HG03565 (cell line): ENCODE data around the gene MYO10.
"Not testable (repeated sequence)": the region's sequence is repeated elsewhere in the genome, so short reads cannot be mapped to it uniquely, and the experiment has no call there.

Experiments
- ATAC-seq: cut with Tn5 transposase; IDR thresholded peaks from one replicate; pipeline ENCODE4 v1.9.1; 2021; ENCODE audit warnings: mild to moderate bottlenecking, moderate library complexity; ENCODE audit not compliant: unreplicated experiment

Gene MYO10

DNA sequence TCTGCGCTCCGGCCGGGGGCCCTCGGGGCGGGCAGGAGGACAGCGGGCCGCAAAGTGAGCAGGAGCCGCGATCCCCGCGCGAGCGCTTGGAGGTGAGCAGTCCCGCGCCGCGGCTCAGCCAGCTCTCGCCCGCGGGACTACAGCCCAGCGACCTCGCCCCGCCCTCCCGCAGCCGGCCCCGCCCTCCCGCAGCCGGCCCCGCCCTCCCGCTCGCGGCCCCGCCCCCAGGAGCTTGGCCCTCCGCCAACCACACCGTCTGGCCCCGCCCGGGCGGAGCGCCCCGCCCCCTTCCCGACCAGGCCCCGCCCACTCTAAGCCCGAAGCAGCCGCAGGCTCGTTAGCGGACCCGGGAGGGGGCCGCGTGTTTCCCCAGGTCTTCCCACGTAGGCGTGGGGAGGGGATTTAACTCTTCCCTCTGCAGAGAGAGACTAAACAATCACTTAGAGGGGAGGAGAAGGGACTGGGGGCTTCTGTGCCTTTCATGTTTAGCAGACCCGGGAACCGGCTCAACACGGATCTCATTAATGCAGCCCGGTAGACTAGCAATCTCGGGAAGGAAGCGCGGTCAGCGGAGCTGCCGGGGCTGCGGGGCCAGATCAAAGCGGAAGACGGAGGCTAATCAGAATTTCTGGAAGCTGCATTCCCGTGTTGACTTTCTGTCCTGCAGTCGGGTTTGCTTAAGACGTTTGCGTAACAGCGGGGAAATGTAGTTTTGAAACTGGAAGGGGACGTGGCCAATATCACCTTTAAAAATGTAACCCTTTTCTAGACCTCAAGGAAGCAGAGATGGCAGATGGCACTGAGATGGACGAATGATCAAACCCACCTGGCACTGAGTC lies at the start of gene MYO10:
Gene MYO10, minus strand, starts transcription at position 139 of the 839 bp plus-strand sequence. CDS start 480 bp downstream, outside the sequence.
- peak; percentile 36 for ATAC-seq

DNA sequence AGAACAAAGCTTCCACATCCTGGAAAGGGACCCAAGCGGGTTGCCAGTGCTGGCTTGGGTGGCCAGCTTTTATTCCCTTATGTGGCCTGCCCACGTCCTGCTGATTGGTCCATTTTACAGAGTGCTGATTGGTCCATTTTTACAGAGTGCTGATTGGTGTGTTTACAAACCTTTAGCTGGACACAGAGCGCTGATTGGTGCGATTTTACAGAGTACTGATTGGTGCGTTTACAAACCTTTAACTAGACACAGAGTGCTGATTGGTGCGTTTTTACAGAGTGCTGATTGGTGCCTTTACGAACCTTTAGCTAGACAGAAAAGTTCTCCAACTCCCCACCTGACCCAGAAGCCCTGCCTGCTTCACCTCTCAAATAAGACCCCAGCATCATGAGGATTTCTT lies 49.2 kb upstream of the MYO10 start:
- not testable (repeated sequence) for ATAC-seq

DNA sequence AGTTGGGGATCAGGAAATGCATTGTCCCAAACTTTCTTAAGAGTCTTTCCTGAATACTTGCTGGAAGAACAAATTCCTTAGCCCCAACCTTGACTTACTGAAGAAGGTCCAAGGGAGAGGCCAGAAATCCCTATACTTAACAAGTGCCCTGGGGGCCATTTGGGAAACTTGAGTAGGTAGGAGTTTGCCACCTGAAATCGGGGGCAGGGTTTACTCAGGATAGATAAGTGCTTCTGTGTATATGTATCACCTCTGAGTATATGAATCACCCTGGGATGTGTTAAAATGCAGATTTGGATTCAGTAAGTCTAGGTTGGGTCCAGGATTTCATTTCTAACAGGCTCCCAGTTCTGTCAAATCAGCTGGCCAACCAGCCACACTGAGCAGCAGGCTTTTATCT lies 47.9 kb upstream of the MYO10 start:
- no peak for ATAC-seq

DNA sequence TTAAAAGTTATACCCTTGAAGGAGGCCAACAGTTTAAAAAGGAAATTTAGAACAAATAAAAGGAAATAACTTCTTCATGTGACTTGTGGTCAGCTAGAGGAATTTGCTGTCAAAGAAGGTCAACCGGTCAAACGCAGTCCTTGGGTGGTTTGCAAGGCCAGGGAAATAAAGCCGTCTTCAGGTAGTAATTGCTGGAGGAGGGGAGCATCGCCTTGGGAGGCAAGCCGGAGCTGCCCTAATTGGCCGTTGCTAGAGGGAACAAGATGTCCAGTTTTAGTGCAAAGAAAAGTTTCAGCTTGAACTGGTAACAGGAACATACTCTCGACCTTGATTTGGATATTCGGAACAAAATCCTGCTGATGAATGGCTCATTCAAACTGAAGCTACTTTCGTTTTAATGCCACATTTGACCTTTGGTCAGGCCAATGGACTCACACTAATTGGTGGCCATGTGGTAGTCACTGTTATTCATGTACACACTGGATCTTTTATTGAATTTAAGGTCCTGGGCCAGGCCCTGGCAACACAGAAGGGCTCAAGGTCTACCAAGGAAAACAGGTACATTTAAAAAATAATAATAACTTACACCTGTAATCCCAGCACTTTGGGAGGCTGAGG lies 47.0 kb upstream of the MYO10 start:
- no peak for ATAC-seq

DNA sequence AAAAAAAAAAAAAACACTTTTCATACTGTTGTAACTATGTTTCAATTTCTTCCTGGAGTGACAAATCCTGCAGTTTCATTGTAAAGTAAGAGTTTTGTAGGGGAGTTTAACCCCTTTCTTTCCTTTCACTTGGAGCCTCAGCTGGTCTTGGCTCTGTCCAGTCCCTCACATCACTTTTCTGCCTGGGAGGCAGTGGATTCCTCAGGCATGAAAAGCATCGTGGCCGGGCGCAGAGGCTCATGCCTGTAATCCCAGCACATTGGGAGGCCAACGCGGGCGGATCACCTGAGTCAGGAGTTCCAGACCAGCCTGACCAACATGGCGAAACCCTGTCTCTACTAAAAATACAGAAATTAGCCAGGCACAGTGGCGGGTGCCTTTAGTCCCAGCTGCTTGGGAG lies 45.6 kb upstream of the MYO10 start:
- no peak for ATAC-seq

DNA sequence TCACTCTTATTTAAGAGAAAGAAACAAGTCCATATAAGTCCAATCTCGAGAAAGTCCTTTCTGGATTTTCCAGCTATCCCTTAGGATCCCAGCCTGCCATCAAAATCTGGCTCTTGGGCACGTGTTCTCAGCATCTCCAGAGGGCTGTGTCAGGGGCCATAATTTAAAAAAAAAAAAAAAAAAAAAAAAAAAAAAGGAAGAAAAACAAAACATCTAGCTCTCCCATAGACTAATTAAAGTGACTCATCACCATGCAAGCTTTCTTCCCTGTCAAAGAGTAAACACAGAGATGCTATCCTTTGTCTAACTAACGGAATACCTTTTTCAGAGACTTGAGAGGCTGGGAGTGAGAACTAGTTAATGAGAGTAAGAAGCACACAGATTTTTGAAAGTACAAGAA lies 44.9 kb upstream of the MYO10 start:
- no peak for ATAC-seq

DNA sequence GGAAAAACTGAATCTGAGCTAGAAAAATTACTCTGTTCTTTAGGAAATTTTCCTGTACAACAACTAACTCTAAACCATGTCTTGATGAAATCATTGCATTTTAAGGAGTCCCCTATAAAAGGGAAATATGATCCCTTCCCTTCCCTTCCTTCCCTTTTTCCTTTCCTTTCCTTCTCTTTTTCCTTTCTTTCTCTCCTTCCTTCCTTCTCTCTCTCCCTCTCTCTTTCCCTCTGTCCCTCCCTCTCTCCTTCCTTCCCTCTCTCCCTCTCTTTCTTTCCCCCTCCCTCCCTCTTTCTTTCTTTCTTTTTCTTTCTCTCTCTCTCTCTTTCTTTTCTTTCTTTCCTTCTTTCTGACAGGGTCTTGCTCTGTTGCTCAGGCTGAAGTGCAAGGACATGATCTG lies 42.2 kb upstream of the MYO10 start:
- ATAC-seq = no peak

DNA sequence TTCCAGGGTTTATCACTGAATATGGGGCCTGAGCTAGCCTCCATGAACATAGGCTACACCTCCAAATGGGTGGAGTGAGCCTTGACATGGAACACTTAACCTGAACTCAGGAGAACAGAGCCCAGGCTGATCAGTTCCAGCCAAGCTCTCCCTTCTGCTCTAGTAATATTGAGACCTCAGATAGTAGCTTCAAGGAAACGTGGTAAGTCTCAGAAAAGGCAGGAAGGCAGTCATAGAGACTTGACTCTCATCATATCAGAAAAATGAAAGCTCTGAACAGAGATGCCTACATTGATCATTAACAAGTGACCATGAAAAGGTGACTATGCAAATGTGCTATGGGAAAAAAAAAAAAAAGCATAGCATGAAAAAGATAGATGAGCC lies 40.5 kb upstream of the MYO10 start:
- peak; percentile 63 for ATAC-seq

DNA sequence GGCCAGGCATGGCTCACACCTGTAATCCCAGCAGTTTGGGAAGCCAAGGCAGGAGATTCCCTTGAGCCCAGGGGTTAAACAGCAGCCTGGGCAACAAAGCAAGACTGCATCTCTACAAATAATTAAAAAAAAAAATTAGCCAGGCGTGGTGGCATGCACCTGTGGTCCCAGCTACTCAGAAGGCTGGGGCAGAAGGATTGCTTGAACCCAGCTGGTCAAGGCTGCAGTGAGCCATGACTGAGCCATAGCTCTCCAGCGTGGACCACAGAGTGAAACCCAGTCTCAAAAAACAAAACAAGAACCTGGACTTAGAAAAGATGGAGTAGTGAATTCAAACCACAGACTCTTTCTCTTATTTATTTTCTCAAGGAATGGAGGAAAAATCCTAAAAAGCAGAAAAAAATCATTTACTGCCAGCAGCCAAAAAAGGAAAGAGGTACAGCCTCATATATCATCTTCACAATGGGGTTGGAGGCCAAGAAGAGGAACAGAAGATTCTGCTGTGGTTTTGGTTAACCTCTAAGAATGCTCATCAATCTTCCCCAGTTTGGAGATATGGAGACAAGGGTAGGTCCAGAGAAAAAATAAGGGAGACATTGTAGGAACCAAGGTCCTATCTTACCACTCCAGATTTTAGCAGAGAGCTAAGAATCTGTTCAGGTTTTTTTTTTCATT lies 40.0 kb upstream of the MYO10 start:
- ATAC-seq = peak; percentile 76

DNA sequence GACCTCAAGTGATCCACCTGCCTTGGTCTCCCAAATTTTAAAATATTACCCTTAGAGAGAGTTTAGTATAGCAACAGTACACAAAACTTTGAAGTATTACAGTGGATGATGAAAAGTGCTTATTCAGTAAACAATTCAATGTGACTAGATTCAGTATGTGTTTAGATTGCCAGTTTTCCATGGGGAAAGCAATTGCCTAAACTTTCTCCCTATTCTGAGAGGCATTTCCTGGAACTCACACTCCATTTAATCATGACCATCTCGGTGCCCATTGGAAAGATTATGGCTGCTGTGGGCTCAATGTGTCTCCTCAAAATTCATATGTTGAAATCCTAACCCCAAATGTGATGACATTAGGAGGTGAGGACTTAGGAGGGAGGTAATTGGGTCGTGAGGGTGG lies 38.9 kb upstream of the MYO10 start:
- ATAC-seq = no peak

DNA sequence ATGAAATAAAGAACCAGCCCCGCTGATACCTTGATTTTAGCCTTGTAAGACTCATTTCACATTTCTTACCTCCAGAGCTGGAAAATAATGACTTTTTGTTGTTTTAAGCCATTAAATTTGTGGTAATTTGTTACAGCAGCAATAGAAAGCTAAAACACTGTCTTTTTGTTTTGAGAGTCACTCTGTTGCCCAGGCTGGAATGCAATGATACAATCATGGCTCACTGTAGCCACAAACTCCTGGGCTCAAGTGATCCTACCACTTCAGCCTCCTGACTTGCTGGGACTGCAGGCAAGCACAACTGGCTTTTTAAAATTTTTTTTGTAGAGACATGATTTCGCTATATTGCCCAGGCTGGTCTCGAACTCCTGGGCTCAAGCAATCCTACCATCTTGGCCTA lies 34.7 kb upstream of the MYO10 start:
- no peak for ATAC-seq

DNA sequence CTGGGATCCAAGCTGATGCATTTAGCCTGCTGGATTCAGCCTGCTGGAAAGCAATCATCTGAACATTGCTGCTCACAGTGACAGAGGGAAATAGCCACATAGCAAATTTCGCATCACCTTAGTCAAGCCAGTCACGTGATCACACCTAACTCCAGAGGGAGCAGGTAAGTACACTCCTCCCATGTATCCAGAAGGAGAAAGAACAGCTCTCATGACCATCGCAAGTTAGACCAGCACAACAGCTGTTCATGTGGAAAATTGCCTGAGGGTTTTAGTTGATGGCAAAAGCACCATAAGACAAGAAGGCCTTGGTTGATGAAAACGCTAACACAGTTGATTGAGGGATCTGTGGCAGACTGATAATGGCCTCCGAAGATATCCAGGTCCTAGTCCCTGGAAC lies 34.2 kb upstream of the MYO10 start:
- ATAC-seq = no peak

DNA sequence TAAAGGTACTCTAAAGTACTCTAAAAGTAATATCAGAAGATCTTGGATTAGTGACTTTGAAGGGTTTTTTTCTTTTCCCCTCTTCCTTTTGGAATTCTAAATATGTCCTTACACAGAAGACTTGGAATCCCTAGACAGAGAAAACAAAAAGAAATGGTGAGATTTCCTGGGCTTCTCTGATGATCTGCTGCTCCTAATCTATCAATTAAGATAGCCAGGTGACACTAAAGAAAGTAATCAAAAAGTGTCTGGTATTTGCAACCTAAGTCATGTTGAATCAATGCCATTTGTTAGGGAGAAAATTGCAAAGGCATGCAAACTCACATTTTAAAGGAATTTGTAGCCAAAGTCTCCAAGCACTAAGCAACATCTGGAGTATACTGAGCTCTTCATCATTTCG lies 29.5 kb upstream of the MYO10 start:
- ATAC-seq = no peak

DNA sequence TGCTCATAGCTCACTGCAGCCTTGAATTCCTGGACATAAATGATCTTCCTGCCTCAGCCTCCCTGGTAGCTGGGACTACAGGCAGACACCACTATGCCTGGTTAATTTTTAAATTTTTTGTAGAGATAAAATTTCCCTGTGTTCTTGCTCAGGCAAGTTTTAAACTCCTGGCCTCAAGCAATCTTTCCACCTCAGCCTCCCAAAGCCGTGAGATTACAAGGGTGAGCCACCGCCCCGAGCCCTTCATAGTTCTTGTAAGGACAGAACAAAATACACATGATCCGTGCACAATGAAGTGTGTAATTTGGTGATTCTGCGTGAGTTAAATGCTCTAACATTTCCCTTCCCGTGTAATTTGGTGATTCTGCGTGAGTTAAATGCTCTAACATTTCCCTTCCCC lies 27.7 kb upstream of the MYO10 start:
- no peak for ATAC-seq

DNA sequence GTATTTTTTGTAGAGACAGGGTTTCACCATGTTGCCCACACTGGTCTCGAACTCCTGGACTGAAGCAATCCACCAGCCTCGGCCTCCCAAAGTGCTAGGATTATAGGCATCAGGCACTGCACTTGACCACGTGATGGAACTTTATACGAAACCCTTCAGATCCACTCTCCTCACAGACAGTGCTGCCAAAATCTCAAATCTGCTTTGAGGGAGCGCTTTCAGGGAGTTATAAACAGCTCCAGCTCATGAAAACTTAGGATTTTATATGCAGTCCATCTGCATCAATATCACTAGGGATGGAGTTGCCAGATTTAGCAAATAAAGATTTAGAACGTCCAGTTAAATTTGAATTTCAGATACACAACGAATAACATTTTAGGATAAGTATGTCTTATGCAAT lies 25.0 kb upstream of the MYO10 start:
- ATAC-seq = no peak

DNA sequence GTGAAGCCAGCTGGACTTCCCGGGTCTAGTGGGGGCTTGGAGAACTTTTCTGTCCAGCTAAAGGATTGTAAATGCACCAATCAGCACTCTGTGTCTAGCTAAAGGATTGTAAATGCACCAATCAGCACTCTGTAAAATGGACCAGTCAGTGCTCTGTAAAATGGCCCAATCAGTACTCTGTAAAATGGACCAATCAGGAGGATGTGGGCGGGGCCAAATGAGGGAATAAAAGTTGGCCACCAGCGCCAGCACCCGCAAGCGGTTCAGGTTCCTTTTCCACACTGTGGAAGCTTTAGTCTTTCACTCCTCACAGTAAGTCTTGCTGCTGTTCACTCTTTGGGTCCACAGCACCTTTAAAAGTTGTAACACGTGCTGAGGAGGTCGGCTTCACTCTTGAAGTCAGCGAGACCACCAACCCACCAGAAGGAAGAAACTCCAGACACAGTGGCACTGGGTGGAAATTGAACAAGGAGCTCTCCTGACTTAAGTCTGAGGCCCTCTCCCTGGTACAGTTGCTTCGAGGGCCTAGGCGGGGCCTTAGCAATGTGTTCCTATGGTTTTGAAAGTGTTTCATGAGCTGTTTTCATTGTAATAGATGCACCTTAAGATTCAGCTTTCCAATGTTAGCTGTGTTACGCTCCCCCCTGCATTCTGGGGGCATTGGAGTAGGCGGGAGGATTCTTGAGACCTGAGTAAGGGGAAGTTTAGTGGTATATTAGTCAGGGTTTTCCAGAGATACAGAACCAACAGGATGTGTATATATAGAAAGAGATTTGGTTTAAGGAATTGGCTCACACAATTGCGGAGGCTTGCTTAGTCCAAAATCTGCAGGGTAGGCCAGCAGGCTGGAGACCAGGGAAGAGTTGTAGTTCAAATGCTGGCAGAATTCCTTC lies 21.5 kb upstream of the MYO10 start:
- ATAC-seq = no peak

DNA sequence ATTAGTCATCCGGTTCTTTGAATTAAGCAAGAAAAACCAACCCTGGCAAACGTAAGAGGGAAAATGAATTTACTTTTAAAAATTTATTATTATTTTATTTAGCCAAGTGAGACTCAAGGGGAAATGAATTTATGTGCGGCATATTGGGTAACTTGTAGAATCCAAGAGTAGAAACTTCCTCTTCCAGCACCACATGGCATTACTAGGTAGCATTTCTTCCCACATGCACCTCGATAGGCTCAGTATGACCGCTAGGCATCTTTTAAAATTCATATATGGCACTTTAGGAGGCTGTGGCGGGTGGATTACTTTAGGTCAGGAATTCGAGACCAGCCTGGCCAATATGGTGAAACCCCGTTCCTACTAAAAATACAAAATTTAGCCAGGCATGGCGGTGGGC lies 17.6 kb upstream of the MYO10 start:
- ATAC-seq = no peak

DNA sequence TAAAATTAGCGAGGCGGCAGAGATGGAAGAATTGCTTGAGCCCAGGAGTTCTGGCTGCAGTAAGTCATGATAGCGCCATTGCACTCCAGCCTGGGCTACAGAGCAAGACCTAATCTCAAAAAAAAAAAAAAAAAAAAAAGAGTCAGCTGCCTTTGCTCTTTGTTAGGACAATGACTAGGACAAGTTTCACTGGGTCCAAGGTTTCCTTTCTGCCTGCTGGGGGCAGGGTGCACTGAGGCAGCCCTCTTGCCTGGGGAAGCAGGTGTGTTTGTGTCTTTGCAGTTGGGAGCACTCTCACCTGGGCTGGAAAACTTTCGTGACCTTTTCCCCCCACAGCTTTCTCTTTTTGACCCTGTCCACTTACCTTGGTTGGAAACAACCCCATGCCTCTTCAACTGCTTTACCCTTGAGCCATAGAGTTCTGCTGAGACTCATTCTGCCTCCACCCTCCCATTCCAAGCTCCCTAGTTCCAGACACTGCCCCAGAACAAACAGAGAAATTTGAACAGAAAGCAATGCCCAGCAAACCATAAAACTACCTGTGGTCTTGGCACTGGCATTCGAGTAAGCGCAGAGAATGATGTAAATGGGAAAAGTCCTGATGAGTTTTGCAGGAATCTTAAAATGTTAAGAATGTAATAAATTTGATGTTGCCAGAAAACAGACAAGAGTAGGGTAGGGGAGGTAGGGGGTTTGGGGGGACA lies 17.0 kb upstream of the MYO10 start:
- ATAC-seq = no peak

DNA sequence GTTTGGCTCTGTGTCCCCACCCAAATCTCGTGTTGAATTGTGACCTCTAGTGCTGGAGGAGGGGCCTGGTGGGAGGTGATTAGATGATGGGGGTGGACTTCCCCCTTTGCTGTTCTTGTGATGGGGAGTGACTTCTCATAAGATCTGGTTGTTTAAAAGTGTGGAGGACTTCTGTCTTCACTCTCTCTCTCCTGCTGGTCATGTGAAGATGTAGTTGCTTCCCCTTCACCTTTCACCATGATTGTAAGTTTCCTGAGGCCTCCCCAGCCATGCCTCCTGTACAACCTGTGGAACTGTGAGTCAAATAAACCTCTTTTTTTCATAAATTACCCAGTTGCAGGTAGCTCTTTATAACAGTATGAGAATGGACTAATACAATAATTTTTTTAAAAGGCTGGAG lies 10.6 kb upstream of the MYO10 start:
- ATAC-seq = no peak

DNA sequence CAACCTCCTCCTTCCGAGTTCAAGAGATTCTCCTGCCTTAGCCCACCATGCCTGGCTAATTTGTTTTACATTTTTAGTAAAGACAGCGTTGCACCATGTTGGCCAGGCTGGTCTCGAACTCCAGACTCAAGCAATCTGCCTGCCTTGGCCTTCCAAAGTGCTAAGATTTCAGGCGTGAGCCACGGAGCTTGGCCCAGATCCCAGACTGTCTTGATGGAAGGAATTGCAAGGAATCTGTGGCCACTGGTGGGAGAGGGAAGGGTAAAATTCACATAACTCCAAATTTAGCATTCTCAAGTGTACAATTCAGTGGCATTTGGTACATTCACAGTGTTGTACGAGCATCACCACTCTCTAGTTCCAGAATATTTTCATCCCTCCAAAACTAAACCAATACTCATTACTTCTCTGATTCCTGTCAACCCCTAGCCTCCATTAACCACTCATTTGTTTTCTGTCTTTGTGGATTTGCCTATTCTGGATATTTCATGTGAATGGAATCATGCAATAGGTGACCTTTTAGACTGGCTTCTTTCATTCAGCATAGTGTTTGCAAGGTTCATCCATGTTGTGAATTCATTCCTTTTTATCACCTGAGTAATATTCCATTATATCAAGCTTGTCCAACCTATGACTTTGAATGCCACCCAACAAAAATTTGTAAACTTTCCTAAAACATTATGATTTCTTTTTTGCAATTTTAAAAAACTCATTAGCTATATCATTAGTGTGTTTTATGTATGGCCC lies 8.9 kb upstream of the MYO10 start:
- ATAC-seq = no peak
